ENCODE results near the gene SOX13.

SOX13 gene

DNA sequence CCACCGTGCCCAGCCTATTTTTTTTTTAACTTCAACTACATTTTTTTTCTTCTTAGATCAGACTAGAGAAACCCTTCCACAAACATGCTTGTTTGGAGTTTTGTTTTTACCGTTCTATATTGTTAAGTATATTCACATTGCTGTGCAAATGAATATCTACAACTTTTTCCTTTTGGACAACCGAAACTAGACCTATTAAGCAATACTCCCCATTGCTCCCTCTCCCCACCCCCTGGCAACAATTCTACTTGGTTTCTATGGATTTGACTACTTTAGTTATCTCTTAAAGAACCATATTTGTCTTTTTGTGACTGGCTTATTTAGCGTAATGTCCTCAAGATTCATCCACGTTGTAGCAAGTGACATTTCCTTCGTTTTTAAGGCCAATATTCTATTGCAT lies 59.8 kb downstream of the SOX13 start:
- DNase-seq = no peak

- peak; percentile 52 for DNase-seq
These were observed 61.2 kb downstream of the SOX13 start for GRCh38 chr1:204134103-204134502.

GRCh38 chr1:204136814-204137213 lies 63.9 kb downstream of the SOX13 start:
- no peak for DNase-seq

DNA sequence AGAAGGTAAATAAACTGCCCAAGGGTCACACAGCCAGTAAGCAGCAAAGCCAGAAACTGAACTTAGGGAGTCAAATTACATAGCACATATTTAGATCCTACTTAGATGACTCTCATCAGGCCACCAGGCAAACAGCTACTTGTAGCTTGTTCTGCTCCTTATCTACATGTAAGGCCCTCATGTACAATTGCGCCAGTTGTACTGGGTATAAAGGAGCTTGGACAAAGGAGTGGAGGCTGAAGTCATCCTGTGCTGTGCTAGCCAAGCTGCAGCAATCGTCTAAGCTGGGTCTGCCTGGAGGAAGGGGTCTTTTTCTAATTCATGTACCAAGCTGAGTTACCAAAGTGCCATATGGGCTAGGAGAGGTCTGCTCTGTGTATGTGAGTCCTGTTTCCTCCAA lies 66.2 kb downstream of the SOX13 start:
- DNase-seq = no peak

DNA sequence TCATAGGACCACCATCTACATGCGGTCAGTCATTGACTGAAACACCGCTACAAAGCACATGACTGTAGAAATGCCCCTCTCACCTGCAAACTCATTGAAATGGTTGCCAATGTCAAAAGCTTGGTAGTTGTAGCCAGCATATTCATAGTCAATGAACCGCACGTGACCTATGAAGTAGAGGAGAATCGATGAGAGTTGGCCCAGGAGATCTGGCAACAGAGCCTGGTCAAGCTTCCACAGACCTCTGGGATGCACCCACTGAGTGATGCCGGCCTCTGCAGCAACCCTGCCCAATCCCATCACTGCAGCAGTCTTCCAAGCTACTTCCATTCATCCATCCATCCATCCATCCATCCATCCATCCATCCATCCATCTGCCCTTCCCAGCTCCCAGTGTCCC lies 67.0 kb downstream of the SOX13 start:
- no peak for DNase-seq

DNA sequence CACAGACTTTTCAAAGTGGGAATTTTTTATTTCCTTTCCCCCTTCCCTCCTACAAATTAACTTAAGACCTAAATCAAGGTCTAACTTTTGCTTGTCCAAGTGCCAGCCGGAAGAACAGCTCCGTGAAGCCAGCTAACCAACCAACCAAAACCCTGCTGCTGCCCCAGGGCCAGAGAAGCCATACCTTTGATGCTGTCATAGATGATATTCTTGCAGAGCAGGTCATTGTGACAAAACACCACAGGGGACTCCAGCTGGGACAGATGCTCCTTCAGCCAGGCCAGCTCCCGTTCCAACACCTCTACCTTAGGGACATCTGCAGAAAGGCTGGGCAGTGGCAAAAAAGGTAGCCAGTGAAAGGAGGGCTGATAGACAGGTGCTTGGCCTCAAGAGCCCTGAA lies 68.2 kb downstream of the SOX13 start:
- no peak for DNase-seq

- no peak for DNase-seq
These were observed 69.4 kb downstream of the SOX13 start for GRCh38 chr1:204142032-204142974.

DNA sequence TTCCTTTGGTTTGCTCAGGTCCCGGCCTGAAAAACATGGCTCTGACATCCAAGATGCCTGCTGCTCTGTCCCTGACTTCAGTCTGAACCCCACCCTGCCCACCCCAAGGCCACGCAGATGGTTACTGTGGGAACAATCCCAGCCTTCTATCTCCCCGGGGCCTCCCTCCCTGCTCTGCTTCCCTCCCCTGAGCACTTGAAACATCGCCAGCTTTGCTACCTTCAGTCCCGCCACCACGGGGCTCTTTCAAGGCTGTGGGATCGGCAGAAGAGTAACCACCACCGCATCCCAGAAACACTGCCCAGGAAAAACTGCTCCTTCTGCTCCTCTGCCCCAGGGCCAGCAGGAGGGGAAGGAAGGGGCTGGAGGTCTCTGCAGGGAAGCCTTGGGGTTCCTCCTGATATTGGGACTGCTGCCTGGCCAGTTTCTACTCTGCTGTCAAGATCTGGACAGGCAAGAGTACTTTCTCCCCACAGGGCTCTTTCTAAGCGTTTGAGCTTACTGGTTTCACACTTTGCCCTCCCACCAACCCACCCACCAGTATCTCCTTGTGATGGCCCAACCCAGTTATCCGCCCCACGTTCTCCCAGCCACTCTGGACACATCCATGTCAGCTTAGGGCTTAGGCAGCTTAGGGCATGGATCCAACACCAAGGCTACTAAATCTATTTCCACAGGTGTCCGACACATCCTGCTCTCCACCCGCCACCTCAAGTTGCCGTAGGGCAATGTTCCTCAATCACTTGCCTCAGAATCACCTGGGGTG lies 70.5 kb downstream of the SOX13 start:
- DNase-seq = no peak

DNA sequence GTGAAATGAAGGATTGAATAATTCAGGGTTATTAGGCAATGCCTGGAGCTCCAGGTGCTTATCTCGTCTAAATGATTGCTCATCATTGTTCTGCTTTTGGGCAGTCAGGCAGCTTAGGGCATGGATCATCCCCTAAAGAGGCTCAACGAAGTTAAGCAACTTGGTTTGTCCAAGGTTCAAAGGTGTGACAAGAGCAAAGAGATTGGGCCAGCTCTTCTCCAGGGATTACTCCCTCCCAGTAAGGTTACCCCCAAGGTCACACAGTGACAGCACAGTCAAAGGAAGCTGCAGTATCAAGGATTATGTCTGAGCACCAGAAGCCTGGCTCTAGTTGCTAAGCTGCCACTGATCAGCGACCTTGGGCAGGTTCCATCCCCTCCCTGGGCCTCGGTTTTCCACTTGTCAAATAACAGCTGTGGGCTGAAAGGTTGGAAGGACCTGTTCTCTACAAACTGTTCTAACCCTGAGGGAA lies 72.2 kb downstream of the SOX13 start:
- DNase-seq = no peak

DNA sequence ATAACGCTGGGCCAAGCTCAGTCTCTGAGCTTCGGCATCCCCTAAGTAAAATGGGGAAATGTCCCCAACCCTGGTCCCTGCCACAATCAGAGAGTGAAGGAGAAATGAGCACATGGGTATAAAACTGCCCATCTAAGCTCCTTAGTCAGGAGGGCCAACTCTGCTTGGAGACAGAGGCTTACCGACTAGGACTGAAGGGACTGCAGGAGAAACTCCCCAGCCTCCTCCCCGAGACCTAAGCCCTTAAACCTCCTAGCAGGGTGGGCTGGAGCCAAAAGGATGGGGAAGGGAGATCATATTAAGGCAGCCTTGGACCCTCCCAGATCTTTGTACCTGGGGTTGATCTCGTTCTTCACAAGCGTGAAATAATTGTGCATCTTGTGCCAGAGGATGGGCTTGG lies 73.4 kb downstream of the SOX13 start:
- DNase-seq = no peak

- no peak for DNase-seq
These were observed 74.0 kb downstream of the SOX13 start for GRCh38 chr1:204146965-204147364.

DNA sequence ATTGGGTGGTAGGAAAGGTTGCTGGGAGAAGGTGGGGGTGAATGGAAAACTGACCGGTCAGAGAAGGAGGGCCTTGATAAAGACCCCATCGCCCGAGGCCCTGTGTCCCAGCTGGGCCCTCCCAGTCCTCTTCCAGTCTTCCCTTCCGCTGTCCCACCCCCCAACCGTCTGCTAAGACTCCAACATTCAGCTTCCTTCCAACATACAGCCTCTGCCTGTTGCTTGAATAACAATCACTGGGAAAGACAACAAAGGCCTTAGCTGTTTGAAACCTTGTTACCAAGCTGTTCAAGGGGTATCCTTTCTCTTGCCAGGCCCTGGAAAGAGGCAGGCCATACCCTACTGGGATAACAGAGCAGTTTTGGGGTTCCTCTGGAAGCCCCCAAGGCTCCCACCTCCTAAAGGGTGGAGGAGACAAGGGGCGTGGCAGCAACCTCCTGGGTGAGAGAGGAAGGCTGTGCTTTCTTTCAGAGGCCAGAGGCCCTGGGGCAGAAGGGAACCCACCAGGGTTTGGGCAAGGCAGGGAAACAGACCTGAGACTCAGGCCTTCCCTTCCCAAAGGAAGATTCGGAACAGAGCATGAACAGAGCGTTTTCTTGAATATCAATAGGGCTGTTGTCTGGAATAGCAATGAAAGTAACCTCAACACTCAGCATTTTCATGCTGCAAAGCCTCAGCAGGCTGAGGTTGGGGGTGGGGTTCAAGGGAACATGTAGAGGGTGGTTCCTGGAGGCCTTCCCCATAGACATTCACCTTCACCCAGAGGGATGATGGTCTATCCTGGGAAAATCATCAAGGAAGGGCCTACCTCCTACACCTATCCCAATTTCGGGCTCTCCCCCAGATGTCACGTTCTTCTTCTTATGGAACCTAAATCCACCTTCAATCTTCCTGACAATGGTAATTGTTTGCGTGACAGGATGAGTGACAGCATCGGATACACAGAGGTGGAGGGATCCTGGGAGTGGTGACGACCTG lies 74.8 kb downstream of the SOX13 start:
- no peak for DNase-seq

DNA sequence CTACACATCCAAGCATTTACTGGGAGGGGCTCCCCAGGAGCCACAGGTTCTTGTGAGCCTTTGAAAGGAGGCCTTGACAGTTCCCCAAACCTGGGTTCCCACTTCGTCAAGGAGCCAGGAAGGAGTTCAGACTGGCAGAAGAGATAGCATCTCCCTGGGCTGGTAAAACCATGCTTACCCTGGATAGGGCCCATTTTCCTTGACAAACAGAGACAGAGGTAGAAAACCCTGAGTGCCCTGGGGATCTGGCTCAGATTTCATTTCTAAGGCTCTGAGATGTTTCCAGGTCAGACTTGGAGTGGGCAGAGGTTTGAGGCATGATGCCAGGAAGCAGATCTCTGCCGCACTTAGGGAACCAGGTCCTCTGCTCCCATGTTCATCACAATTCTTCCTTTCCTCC lies 76.2 kb downstream of the SOX13 start:
- DNase-seq = no peak

DNA sequence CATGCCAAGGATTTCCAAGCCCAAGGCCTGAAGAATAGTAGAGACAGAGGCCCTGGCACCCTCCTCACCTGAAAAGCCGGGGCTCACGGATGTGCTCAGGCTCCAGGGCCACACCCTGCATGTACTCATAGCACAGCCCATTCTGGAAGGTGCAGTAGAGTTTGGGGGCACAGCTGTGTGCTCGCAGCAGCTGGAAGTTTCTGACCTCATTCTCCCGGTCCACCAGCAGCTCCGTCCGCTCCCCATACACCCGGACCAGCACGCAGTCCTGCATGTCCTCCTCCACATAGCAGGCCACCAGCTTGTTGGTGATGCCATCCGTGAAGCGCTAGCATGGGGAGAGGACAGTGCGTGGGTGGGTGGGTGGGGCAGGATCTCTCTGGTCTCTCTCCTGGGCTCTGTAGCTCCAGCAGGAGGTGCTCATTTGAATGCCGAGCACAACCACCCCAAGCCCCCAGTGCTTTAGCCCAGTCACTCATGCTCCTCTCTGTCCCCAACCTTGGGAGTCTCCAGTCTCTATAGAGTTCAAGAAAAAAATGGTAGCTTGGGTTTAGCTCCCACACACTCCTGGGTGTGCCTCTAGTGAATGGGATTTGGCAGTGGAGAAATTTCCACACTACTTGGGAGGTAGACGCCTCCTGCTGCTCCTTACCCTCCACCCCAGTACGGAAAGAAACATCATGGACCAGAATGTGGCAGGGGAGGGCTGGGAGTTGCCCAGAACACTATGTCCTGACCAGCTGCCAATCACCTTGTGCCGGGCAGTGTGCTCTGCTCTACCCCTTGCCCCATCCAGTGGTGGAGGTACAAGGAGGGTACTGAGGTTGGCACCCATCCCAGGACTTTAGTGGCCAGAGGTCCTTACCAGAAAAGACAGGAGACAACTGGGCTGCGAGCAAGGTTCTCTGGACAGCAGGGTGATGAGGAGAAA lies 77.0 kb downstream of the SOX13 start:
- no peak for DNase-seq

- DNase-seq = no peak
These were observed 78.0 kb downstream of the SOX13 start for GRCh38 chr1:204150702-204151551.

DNA sequence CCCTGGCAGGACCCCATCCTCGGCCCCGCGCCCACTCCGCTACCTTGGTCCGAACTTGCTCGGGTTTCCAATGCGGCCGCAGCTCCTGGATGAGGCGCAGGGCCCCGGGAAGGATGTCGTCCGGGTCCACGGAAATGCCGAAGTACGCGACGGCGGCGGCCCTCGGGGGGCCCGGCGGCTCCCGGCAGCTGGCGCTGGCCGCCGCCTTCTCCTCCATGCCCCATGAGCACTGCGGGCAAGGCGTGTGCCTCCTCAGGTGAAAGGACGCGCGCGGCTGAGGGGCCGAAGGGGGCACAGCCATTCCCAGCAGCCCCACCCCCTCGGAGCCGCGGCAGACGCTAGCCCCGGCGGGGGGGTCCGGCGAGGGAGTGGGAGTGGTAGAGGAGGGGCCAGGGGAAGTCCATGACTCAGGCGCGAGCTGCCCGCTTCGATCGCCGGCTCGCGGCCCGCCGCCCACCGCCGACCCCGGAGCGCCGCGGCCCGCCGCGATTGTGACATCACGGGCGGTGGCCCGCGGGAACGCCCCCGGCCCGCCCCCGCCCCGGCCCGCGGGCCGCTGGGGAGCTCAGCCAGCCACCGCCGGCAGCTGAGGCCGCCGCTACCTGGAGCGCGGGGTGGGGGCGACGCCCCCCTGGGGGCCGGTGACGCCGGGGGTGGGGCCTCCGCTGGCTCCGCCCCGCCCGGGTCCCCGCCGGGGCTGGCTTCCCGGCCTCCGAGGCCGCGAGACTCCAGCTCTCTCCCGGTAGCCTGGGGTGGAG lies 78.8 kb downstream of the SOX13 start, which contains the start of gene ETNK2:
TSS of gene ETNK2 (minus strand) at position 493 of the 758 bp plus-strand sequence. CDS start at position 301, 192 bp downstream.
- peak; percentile 70 for DNase-seq

GRCh38 chr1:204152310-204153044 lies 79.6 kb downstream of the SOX13 start:
- no peak for DNase-seq

DNA sequence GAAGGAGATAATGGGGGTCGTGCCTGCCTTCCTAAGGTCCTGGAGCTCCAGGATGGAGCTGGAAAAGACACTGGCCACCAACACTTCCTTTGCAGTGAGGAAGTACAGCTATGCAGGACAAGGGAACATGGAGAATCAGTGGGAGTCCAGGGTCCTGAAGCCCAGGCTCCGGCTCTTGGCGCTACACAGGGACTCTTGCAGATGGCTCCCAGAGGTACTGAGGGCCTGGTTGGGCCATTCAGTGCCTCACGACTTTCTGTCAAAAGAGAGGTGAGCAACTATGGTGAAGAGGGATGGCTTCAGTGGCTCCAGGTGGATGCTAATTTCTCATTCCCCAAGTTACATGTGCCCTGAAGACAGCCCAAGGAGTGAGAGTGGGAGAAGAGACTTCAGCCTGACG lies 80.8 kb downstream of the SOX13 start:
- no peak for DNase-seq

Data from T1000 (cell line).